SW 1271 (cell line): Measurements from ENCODE around the gene HSDL1.

Experiments used
- DNase-seq, 2 experiments: peaks; one replicate each; lab custom pipeline; 2025; lab: John Stamatoyannopoulos, UW

HSDL1 gene

DNA sequence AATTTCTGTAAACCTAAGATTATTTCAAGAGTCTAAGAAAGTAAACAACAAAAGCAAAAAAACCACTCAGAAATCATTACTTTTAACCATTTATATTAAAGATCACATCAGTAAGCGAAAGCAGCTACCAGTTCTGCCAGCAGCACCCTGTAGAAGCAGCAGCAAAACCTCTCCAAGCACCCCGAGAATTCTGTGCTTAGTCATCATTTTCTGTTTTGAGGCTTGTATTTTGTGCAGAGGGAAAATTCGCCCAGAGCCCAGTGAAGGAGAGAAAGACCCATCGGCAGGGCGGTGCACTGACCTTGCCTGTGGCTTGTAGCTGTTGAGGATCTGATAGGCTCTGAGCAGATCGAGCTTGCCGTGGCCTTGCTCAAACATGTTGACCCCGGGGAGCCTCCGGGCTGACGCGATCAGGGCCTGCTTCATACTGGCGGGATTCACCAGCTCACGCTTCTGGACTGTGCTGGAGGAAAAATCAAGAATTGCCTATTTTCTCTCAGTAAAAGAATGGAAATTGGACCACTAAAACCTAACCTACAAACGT, 63.5 kb downstream of the HSDL1 start:
- no peak for DNase-seq

- DNase-seq, result no peak
These were observed 64.2 kb downstream of the HSDL1 start for GRCh38 chr16:84080813-84081212.

DNA sequence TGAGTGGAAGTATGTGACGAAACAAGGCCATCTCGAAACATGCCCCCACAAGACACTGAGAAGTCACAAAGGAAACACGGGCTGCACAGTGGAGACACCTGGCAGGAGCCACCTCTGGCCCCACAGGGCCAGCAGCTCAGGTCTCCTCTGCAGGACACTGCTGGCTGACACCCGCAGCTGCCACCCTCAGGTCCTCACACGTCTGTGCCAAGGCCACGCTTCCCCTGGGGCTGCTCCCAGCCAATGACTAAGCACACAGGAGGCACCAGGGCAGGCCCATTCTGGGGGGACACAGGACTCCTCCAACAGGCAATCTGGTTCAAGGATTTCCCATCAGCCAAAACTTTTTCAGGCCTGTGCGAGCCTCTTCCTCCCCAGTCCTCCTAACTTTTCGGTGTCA, 64.6 kb downstream of the HSDL1 start:
- DNase-seq, result no peak

GRCh38 chr16:84079664-84080063, 65.3 kb downstream of the HSDL1 start:
- no peak for DNase-seq

DNA sequence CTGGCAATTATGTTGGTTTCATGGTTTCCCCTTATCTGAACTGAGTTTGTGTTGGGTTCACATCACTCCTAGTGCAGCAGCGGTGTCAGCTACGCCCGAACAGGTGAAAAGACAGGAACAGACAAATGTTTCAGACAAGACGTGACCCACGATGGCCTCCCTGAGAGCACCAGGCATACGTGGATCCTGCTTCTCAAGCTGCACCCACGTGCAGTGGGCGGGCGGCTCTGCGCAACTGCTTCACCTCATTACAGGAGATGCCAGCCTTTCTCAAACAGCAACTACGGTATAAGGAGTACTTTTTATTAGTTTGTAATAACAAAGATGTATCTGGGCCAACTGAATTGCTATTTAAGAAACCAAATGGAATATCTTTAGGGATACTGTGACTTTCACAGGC, 69.6 kb downstream of the HSDL1 start:
- DNase-seq, result no peak

GRCh38 chr16:84074721-84075120, 70.3 kb downstream of the HSDL1 start:
- no peak for DNase-seq
